Stimulated activated CD4-positive, alpha-beta T cell treated with anti-CD3 and anti-CD28 coated beads, Interleukin-2, amount 100 ng/mL, for 4 hours (primary cell): ENCODE data around the gene PTPRG.

ENCODE experiments used
- DNase-seq: peaks from one replicate; pipeline ENCODE4 v3.0.0-alpha.2; 2020; ENCODE audit warnings: low read depth

Gene PTPRG

DNA sequence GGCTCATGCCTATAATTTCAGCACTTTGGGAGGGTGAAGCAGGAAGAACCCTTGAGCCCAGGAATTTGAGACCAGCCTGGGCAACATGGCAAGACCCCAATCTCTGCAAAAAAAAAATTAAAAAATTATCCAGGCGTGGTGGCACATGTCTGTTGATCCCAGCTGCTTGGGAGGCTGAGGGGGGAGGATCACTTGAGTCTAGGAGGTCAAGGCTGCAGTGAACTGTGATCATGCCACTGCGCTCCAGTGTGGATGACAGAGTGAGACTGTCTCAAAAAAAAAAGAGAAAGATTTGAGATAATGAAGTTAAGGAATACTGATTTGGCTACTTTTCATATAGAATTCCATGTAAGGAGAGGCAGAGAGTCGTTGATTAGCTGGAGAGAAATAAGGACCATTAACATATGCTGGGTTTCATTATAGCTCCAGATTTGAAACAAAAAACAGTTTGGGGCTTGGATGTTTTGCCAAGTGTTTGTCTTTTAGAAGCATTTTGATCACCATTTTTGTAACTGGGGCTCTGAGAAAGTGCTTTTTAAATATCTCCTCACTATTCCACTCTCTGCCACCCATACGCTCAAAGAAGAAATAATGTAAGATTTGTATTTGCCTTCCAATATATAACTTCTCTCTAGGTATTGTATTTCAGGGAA is 597.8 kb downstream of the PTPRG start:
- DNase-seq: no peak

DNA sequence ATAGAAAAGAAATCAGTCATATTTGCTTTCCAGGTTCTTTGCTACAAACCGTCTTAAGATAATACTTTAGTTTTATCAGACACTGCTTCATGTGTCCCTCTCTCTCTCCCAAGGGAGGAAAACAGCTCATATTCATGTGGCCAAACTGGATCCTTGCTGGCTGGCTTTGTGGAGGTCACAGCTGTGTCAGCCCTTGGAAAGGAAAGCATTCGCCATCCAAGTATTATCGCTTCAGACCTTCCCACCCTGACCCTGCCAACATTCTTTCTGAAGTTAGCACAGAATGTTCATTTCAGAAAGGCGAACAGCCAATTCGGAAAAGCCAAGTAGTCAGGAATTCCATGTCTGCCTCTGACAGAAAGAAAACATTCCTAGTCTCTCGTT is 598.3 kb downstream of the PTPRG start:
- DNase-seq: no peak

DNA sequence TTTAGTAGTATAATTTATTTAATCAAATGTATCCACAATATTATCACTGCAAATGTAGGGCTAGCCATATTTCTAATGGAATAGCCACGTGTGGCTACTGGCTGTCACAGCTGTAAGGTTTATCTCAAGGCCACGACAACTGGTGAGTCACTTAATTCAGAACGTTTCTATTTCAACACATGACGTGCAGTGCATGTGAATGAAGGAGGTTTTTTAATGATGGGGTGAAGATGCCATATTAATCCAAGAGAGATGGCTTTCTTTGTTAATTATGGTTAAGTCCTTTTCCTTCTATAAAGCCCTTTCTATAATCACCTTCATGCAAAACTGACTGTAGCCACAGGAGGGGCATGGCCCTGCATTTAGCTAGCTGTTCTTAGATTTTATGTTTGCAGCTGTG is 600.0 kb downstream of the PTPRG start:
- no peak for DNase-seq

- DNase-seq: no peak
These were observed 602.8 kb downstream of the PTPRG start for GRCh38 chr3:62164196-62164595.

GRCh38 chr3:62164746-62165145 is 603.4 kb downstream of the PTPRG start:
- no peak for DNase-seq

GRCh38 chr3:62167566-62168262 is 606.3 kb downstream of the PTPRG start:
- no peak for DNase-seq

DNA sequence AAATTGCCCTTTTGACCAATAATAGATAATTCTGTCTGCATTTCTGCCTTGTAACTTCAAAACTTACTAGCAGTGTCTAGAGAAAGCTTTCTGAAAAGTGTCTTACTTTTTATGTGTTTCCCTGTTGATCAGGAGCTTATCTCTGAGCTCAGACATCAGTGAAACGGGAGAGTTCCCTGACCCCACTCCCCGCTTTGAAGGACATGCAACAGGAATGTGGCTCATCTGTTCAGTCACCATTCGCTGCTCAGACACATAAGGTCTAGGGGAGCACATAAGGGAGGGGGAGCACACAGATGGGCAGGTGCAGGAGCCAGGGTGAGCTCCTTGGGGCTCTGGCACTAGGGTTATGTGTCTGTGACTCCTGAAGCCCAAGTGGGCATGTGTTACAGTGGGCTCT is 607.0 kb downstream of the PTPRG start:
- DNase-seq: no peak

- no peak for DNase-seq
These were observed 608.7 kb downstream of the PTPRG start for GRCh38 chr3:62169906-62170660.

DNA sequence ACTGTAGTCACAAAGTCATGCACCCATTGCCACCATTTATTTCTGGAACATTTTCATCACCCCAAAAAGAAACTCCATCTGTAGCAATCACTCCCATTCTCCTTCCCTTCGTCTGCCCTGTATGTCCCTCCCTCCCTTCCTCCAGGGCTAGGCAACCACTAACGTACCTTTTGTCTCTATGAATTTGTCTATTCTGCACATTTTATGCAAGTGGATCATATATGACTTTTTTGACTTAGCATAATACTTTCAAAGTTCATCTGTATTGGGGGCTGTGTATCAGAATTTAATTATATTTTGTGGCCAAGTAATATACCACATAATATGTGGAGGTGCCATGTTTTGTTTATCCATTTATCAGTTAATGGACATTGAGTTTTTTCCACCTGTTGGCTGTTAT is 610.4 kb downstream of the PTPRG start:
- no peak for DNase-seq

GRCh38 chr3:62172199-62172598 is 610.8 kb downstream of the PTPRG start:
- no peak for DNase-seq

DNA sequence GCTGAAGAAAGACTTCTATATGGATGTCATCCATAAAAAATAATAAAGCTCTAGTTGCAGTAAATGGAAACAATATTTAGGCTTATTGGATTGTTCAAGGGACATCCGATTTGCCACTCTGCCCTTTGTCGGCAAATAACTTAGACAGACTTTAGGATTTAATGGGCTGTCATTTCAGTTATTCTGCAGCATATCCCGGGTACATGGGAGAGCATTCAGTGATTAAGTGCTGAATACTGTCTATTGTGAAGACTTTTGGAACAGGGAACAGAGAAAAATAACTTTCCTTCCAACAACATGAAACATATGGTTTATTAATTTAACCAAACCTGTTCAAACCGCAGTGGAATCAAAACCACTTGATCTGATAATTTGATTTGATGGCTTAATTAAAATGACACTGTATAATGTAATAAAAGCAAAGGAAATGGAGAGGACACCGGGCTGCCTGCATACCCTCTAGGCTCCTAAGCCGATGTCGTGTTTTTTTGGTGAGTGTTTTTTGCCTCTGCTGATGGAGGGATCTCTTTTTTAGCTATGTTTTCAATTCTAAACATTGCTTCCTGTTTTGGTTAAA is 612.7 kb downstream of the PTPRG start:
- no peak for DNase-seq

DNA sequence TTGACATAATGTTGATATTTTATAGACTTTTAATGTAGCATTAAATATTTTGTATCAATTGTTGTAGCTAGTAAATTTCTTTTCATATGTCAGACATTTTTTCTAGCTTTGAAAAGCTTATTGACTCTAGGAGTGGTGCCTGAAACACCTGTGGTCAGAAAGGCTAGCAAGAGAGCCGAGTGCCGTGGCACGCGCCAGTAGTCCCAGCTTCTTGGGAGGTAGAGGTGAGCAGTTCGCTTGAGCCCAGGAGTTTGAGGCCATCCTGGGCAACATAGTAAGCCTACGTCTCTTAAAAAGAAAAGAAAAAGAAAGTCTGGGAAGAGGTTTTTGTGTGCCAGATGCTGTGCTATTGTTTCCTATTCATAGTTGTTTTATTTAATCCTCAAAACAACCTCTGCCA is 613.8 kb downstream of the PTPRG start:
- no peak for DNase-seq

DNA sequence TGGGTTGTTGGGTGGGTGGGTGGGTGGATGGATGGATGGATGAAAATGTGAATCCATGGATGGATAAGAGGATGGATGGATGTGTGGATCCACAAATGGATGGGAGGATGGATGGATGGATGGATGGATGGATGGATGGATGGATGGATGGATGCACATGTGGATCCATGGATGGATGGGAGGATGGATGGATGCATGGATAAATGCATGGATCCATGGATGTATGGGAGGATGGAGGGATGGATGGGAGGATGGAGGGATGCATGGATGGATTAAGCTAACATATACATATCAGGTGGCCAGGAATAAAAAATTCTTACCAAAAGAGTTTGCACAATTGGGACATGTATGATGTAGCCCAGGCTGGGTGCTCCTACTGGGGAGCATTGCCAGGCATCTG is 616.7 kb downstream of the PTPRG start:
- DNase-seq: no peak

- no peak for DNase-seq
These were observed 617.6 kb downstream of the PTPRG start for GRCh38 chr3:62178739-62179600.

GRCh38 chr3:62180514-62180913 is 619.1 kb downstream of the PTPRG start:
- DNase-seq: no peak

GRCh38 chr3:62183087-62183486 is 621.7 kb downstream of the PTPRG start:
- no peak for DNase-seq

DNA sequence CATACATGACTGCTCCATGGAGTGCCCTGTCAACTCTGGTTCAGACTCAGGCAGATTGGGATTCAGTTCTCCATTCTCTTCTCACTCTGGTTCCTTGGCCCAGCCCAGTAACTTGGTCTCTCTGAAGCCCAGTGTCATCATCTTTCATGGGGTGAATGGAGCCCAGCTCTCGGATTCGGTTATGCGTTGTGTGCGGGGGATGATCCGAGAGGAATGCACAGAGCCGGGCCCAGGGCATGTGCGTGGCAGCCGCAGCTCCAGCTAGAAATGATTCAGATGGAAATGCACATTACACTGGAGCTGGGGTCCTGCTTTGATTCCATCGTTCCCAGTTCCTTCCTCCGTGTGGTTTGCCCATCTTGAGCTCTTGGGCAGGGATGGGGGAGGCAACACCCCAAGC is 622.6 kb downstream of the PTPRG start:
- no peak for DNase-seq

DNA sequence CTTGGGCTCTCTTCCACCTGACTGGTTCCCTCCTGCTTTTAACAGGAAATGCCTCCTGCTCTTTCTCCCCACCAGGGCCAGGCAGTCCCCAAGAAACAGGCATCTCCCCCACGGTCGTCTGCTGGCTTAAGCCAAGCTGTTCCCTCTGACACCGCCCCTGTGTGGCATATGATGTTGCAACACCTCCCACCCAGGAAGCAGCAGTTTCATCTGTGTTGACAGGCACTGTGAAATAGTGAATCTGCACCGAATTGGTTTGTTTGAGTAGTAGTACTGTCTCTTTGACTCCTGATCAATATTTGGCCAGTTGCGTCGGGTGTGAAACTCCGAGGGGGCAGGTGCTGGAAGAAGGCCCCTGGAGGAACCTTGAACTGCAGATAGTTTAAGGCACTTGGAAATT is 623.2 kb downstream of the PTPRG start:
- no peak for DNase-seq

DNA sequence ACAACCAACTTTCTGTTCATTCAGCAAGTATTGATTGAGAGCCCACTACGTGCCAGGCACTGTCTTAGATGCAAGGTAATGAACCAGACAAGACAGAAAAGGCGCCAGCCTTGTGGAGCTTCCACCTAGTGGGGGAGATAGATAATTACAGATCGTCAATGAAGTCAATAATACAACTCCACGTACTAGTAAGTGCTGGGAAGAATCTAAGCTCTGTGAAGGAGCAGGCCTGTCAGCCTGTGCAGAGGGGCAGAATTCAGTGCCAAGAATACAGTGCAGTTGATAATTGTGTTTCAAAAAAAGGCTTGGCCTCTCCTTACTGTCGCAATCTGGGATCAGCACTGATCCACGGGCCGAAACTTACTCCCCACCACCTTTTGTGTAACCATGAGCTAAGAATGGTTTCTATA is 625.7 kb downstream of the PTPRG start:
- DNase-seq: no peak

DNA sequence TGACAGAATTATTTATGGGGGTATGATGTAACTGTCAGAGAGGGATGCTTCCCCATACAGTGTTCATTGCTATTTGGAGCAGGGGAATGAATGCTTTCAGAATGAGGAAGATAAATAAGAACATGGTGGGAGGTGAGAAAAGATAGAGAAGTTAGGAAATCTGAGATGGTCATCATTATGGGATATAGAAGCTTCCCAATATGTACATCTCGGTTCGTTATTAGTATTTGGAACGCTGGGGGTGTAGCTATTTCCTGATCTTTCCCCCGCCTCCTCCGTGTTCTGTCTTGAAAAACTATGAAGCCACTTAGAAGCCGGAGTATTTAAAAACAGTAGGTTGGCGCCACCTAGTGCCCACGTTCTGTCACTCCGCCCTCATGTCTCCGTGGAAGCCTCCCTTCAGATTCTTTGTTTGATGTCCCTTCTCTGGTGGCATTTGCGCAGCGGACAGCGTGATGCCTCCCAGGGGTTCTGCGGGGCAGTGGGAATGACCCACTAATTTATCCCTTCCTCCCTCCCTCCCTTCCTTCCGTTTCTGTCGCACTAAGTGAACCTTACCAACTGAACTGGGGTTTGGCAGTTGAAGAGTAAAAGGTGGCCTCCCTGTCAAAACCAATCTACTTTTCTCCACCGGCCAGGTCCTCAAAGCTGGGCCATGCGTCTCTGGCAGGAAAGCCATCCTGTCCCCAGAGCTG is 627.5 kb downstream of the PTPRG start:
- DNase-seq: peak; percentile 40

GRCh38 chr3:62189376-62189698 is 628.0 kb downstream of the PTPRG start:
- DNase-seq: no peak

DNA sequence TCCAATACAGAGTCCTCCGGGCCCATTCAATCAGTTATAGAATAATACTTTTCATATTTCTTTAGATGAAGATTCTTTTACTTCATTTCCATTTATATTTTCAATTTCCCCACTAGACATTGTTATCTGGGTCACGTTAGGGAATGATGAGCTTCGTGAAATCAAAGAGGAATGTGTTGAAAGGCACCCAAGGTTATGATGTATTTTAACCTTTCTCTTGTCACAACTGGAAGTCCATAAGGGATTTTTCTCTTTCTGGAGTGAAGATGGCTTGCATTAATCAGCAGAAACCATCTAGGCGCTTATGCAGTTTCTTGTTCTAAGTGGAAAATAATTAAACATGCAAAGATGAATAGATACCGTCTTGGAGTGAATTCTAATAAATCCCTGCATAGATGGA is 631.5 kb downstream of the PTPRG start:
- no peak for DNase-seq
